H1 (cell line): ENCODE measurements around the gene MTF1. TPM values are rescaled to one million over a fixed set of nuclear protein-coding genes. Genes with fewer than 3 reads are reported as not detected.

Experiments
- CTCF ChIA-PET: fragments of 300-600 bp; sonication (Branson Sonifier 250); formaldehyde crosslinking; loops from one replicate; lab custom pipeline; 2021; ENCODE audit not compliant: partially characterized antibody; lab: Charles Lee
- POLR2A ChIA-PET: fragments of 300-600 bp; sonication (Branson Sonifier 250); formaldehyde crosslinking; loops from one replicate; lab custom pipeline; 2021; ENCODE audit warnings: inconsistent platforms; ENCODE audit not compliant: partially characterized antibody; lab: Charles Lee
- DNase-seq, 2 experiments: peaks; one replicate each; pipeline versions ENCODE4 v3.0.0 to v3.0.0-alpha.2; 2010 to 2022; ENCODE audit warnings: low spot score in 2 of 2, low read depth in 1 of 2, mixed read lengths in 1 of 2
- FAIRE-seq: peaks from 2 replicates; lab custom pipeline; 2011; peaks lifted over from hg19 to GRCh38; lab: Jason Lieb, UNC
- H2AFZ ChIP-seq: 2 replicates; pipeline ENCODE4 v1.8.1; 2012; ENCODE audit warnings: low read length, inconsistent platforms
- H2AK5ac ChIP-seq: 2 replicates; pipeline ENCODE4 v1.6.1; 2013; ENCODE audit warnings: low read depth, low read length
- H2BK120ac ChIP-seq: replicated peaks from 2 replicates; pipeline ENCODE3; 2013; ENCODE audit warnings: low read depth, low read length, inconsistent platforms
- H2BK12ac ChIP-seq: 2 replicates; pipeline ENCODE4 v1.6.1; 2013; ENCODE audit warnings: low read depth, low read length
- H2BK15ac ChIP-seq: 2 replicates; pipeline ENCODE4 v1.6.1; 2013; ENCODE audit warnings: low read length
- H2BK20ac ChIP-seq: 2 replicates; pipeline ENCODE4 v1.6.1; 2013; ENCODE audit warnings: low read length
- H2BK5ac ChIP-seq: 2 replicates; pipeline ENCODE4 v1.6.1; 2013; ENCODE audit warnings: low read depth, low read length
- H3K14ac ChIP-seq: 2 replicates; pipeline ENCODE4 v1.6.1; 2013; ENCODE audit warnings: inconsistent platforms; ENCODE audit not compliant: insufficient read length
- H3K18ac ChIP-seq: 2 replicates; pipeline ENCODE4 v1.6.1; 2013; ENCODE audit warnings: low read length; ENCODE audit errors: extremely low read depth
- H3K23ac ChIP-seq: 2 replicates; pipeline ENCODE4 v1.6.1; 2013; ENCODE audit warnings: inconsistent platforms; ENCODE audit not compliant: insufficient read length
- H3K23me2 ChIP-seq: 2 replicates; pipeline ENCODE4 v1.6.1; 2013; ENCODE audit warnings: low read depth, low read length
- H3K27ac ChIP-seq: 2 replicates; pipeline ENCODE4 v1.6.1; 2011; ENCODE audit warnings: low read depth, low read length, inconsistent platforms
- H3K27me3 ChIP-seq, 4 experiments: replicated peaks in 1 of 4; 1 replicate in 1 of 4; 2 replicates in 3 of 4; pipeline versions ENCODE4 v1.6.1 to v1.8.1; 2011 to 2013; ENCODE audit warnings: low read length in 3 of 4, mild to moderate bottlenecking in 3 of 4, inconsistent platforms in 2 of 4, mixed read lengths in 2 of 4, moderate library complexity in 1 of 4; ENCODE audit not compliant: control insufficient read depth in 3 of 4, insufficient read depth in 3 of 4; ENCODE audit errors: extremely low read depth in 1 of 4
- H3K36me3 ChIP-seq, 4 experiments: 2 replicates each; pipeline versions ENCODE4 v1.6.1 to v1.8.1; 2011 to 2013; ENCODE audit warnings: mild to moderate bottlenecking in 4 of 4, low read length in 3 of 4, moderate library complexity in 2 of 4, control low read depth in 1 of 4, inconsistent platforms in 1 of 4; ENCODE audit not compliant: insufficient read depth in 4 of 4, control insufficient read depth in 2 of 4
- H3K4ac ChIP-seq: replicated peaks from 2 replicates; pipeline ENCODE3; 2013; ENCODE audit warnings: low read length, low read depth, mixed read lengths, inconsistent platforms; ENCODE audit not compliant: insufficient read length
- H3K4me1 ChIP-seq, 4 experiments: replicated peaks in 1 of 4; 1 replicate in 1 of 4; 2 replicates in 3 of 4; pipeline versions ENCODE4 v1.6.1 to v1.8.1; 2011 to 2013; ENCODE audit warnings: low read length in 3 of 4, inconsistent platforms in 2 of 4, mixed read lengths in 1 of 4; ENCODE audit not compliant: insufficient read depth in 4 of 4, control insufficient read depth in 3 of 4
- H3K4me2 ChIP-seq, 2 experiments: 2 replicates each; pipeline versions ENCODE4 v1.6.1 to v1.8.1; 2011 to 2013; ENCODE audit warnings: low read depth in 2 of 2, low read length in 2 of 2, control low read depth in 1 of 2, inconsistent platforms in 1 of 2, mild to moderate bottlenecking in 1 of 2; ENCODE audit not compliant: insufficient read depth in 1 of 2
- H3K4me3 ChIP-seq, 4 experiments: fragments of 200-600, 300-600 bp in 1 of 4; sonication (generic), shearing (Covaris generic), sonication (Bioruptor Twin) in 1 of 4; 2 replicates each; pipeline versions ENCODE4 v1.5.1 to v1.8.1; 2011 to 2016; ENCODE audit warnings: low read length in 4 of 4, low read depth in 3 of 4, control low read depth in 2 of 4, inconsistent platforms in 2 of 4, mild to moderate bottlenecking in 2 of 4, mixed read lengths in 1 of 4, moderate library complexity in 1 of 4; ENCODE audit not compliant: insufficient read depth in 2 of 4; ENCODE audit errors: extremely low read depth in 1 of 4
- H3K56ac ChIP-seq: replicated peaks from 2 replicates; pipeline ENCODE3; 2013; ENCODE audit warnings: low read depth, mild to moderate bottlenecking, mixed read lengths, low read length, inconsistent platforms; ENCODE audit not compliant: insufficient read length
- H3K79me1 ChIP-seq: 2 replicates; pipeline ENCODE4 v1.6.1; 2013; ENCODE audit warnings: low read depth, low read length, control low read depth
- H3K79me2 ChIP-seq, 2 experiments: 2 replicates each; pipeline versions ENCODE4 v1.6.1 to v1.8.1; 2012 to 2013; ENCODE audit warnings: low read length in 2 of 2, mild to moderate bottlenecking in 2 of 2, inconsistent platforms in 1 of 2; ENCODE audit not compliant: insufficient read depth in 2 of 2, control insufficient read depth in 1 of 2
- H3K9ac ChIP-seq, 4 experiments: replicated peaks in 1 of 4; 1 replicate in 1 of 4; 2 replicates in 3 of 4; pipeline versions ENCODE4 v1.6.1 to v1.8.1; 2011 to 2013; ENCODE audit warnings: low read depth in 3 of 4, low read length in 3 of 4, control low read depth in 2 of 4, mild to moderate bottlenecking in 2 of 4, moderate library complexity in 2 of 4, inconsistent platforms in 1 of 4; ENCODE audit errors: extremely low read depth in 1 of 4
- H3K9me3 ChIP-seq, 2 experiments: 2 replicates each; pipeline versions ENCODE4 v1.6.1 to v1.8.1; 2012 to 2013; ENCODE audit warnings: mild to moderate bottlenecking in 2 of 2, moderate library complexity in 2 of 2, control low read depth in 1 of 2, inconsistent platforms in 1 of 2, low read depth in 1 of 2, low read length in 1 of 2, mixed read lengths in 1 of 2; ENCODE audit not compliant: insufficient read depth in 2 of 2
- H4K20me1 ChIP-seq, 2 experiments: replicated peaks in 1 of 2; 2 replicates each; pipeline versions ENCODE3 to v1.8.1; 2011 to 2013; ENCODE audit warnings: inconsistent platforms in 2 of 2, low read length in 2 of 2, mild to moderate bottlenecking in 1 of 2; ENCODE audit not compliant: insufficient read depth in 2 of 2, control insufficient read depth in 1 of 2
- H4K5ac ChIP-seq: 2 replicates; pipeline ENCODE4 v1.6.1; 2013; ENCODE audit warnings: low read length, low read depth, mixed read lengths, inconsistent platforms; ENCODE audit not compliant: insufficient read length
- H4K8ac ChIP-seq: 2 replicates; pipeline ENCODE4 v1.8.0; 2013; ENCODE audit warnings: mild to moderate bottlenecking, moderate library complexity, low read length, inconsistent platforms; ENCODE audit not compliant: insufficient read depth; ENCODE audit errors: extremely low read depth
- H4K91ac ChIP-seq: replicated peaks from 2 replicates; pipeline ENCODE3; 2013; ENCODE audit warnings: low read length, mixed read lengths, inconsistent platforms; ENCODE audit not compliant: insufficient read length
- GTF2F1 ChIP-seq: IDR thresholded peaks from 2 replicates; pipeline ENCODE4 v1.6.1; 2012; ENCODE audit warnings: low read depth, low read length, improper control_type of control experiment, borderline replicate concordance
- WGBS, 2 experiments: shearing (Covaris generic) in 1 of 2; methylation state at CpG; one replicate each; pipeline versions ENCODE4 v1.1.6 to v1.1.7; 2013 to 2015; ENCODE audit warnings: low lambda C conversion rate in 2 of 2, mixed read lengths in 2 of 2, inconsistent platforms in 1 of 2, low coverage in 1 of 2, missing lambda C conversion rate in 1 of 2; ENCODE audit not compliant: insufficient replicate concordance in 2 of 2, insufficient coverage in 1 of 2, insufficient read length in 1 of 2; ENCODE audit errors: extremely low coverage in 1 of 2, missing lambda C conversion rate in 1 of 2; 5-methylcytosine and 5-hydroxymethylcytosine counted together
- polyA plus RNA-seq, 7 experiments: library from polyadenylated mRNA; depleted of rRNA in 3 of 7; stranded (reverse) in 5 of 7; unstranded in 2 of 7; fragments of >200 nt in 5 of 7; fragments of 200-250 nt in 2 of 7; gene quantifications; 1 replicate in 5 of 7; 2 replicates in 1 of 7; 4 replicates in 1 of 7; pipeline versions ENCODE4 v1.2.1 to v1.2.3, GENCODE V29; 2011 to 2013; ENCODE audit warnings: missing spikeins in 2 of 7, mixed read lengths in 2 of 7
- total RNA-seq: library from RNA; stranded (reverse); fragmentation: NEBNext Ultra II Directional; extraction: Animal tissue kit (Norgen Biotek cat#: 25700); gene quantifications from 2 replicates; pipeline ENCODE4 v1.2.1, GENCODE V29; 2021

MTF1 gene
- total and polyA plus RNA-seq, 2 of the 8 experiments (the other 6 are each of a cell fraction or from before 2014, with no cell fraction given): 4.0 to 15.5 TPM

GRCh38 chr1:37872692-37873091, 13.3 kb upstream of the MTF1 start:
- H3K27ac ChIP-seq: no peak overlapping the region
- no peak for FAIRE-seq
- H2BK20ac ChIP-seq: no peak overlapping the region
- no peak overlapping the region for H4K5ac ChIP-seq
- H3K9me3 ChIP-seq: no peaks in the 10 kb centered on the region
- H2BK15ac ChIP-seq: no peak overlapping the region
- ChIA-PET CTCF (interaction anchor here (0.7 to 3.5 kb wide), 3 partner anchors 12 to 46 kb away, joined by 3 to 20 read pairs (median 4); partner anchors contain the start of gene MTF1), POLR2A (interaction anchor here (0.8 to 1.2 kb wide), 3 partner anchors 11 to 310 kb away, joined by 3 to 4 read pairs (median 3); partner anchors contain the start of gene MTF1)
- H4K20me1 ChIP-seq: peaks cover 0 to 3% of the 10 kb centered on the region in 2 experiments
- no peak overlapping the region for H3K56ac ChIP-seq
- no peak overlapping the region for H3K9ac ChIP-seq
- H3K4me1 ChIP-seq: no peaks in the 10 kb centered on the region
- H3K18ac ChIP-seq: no peak overlapping the region
- H3K36me3 ChIP-seq: peaks cover 4 to 33% (median 21%) of the 10 kb centered on the region in 4 experiments; a peak in 7 of 8 replicates
- H2BK12ac ChIP-seq: no peak overlapping the region
- TF ChIP-seq GTF2F1: no peak
- DNase-seq: no peak
- H2AFZ ChIP-seq: no peak overlapping the region
- no peak overlapping the region for H3K4me3 ChIP-seq
- no peaks in the 10 kb centered on the region for H3K79me1 ChIP-seq
- no peak overlapping the region for H4K8ac ChIP-seq
- no peak overlapping the region for H2BK5ac ChIP-seq
- H3K4ac ChIP-seq: no peak overlapping the region
- H3K23ac ChIP-seq: no peak overlapping the region
- no peak overlapping the region for H3K4me2 ChIP-seq
- WGBS, 2 experiments: 87% methylated on average over 1 of the region's 1 CpG; no CpG with 5 or more reads in 1 of the 2 experiments
- no peaks in the 10 kb centered on the region for H3K79me2 ChIP-seq
- H3K27me3 ChIP-seq: no peaks in the 10 kb centered on the region
- no peak overlapping the region for H2AK5ac ChIP-seq
- no peak overlapping the region for H4K91ac ChIP-seq
- no peak overlapping the region for H2BK120ac ChIP-seq
- H3K14ac ChIP-seq: no peak overlapping the region
- no peaks in the 10 kb centered on the region for H3K23me2 ChIP-seq
